HCT116 (cell line): ENCODE results near the gene INCENP.

ENCODE experiments used
- SIN3A ChIP-seq: IDR thresholded peaks from 2 replicates; pipeline ENCODE4 v1.6.1; 2012; ENCODE audit warnings: low read depth
- TF ChIP-seq, protein P1 (sequence below), 3 experiments: fragments of 200-600 bp in 1 of 3; sonication (generic) in 1 of 3; IDR thresholded peaks in 2 of 3; conservative IDR thresholded peaks in 1 of 3; 2 replicates each; pipeline ENCODE4 v1.5.1; 2012 to 2017; ENCODE audit warnings: low read depth in 2 of 3, low read length in 2 of 3, antibody characterized with exemption in 1 of 3, borderline replicate concordance in 1 of 3, control low read depth in 1 of 3, mild to moderate bottlenecking in 1 of 3, mixed read lengths in 1 of 3, mixed run types in 1 of 3, moderate library complexity in 1 of 3; ENCODE audit not compliant: insufficient read depth in 1 of 3

DNA sequence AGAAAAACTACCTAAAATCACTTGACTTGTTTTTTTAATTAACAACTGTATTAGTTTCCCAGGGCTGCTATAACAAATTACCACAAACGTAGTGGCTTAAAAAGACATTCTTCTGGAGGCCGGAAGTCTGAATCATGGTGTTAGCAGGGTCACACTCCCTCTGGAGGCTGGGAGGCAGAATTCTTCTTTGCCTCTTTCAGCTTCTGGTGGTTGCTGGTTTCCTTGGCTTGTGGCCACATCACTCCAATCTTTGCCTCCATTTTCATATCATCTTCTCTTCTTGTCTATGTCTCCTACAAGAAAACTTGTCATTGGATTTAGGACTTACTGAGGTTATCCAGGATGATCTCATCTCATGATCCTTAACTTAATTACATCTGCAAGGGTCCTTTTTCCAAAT, 7.4 kb upstream of the INCENP start:
- TF ChIP-seq SIN3A, result no peak
- TF ChIP-seq, protein P1, sequence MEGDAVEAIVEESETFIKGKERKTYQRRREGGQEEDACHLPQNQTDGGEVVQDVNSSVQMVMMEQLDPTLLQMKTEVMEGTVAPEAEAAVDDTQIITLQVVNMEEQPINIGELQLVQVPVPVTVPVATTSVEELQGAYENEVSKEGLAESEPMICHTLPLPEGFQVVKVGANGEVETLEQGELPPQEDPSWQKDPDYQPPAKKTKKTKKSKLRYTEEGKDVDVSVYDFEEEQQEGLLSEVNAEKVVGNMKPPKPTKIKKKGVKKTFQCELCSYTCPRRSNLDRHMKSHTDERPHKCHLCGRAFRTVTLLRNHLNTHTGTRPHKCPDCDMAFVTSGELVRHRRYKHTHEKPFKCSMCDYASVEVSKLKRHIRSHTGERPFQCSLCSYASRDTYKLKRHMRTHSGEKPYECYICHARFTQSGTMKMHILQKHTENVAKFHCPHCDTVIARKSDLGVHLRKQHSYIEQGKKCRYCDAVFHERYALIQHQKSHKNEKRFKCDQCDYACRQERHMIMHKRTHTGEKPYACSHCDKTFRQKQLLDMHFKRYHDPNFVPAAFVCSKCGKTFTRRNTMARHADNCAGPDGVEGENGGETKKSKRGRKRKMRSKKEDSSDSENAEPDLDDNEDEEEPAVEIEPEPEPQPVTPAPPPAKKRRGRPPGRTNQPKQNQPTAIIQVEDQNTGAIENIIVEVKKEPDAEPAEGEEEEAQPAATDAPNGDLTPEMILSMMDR (IDR thresholded peaks at IDR 0.05 in 2 of 3, conservative IDR thresholded peaks at IDR 0.05 in 1 of 3; ENCODE audit: borderline replicate concordance in 1 of 3, insufficient read depth in 1 of 3, low read depth in 2 of 3, low read length in 2 of 3), result no peak
